HCT116 (cell line): ENCODE results near the gene BNIP1. TPM values are rescaled to one million over a fixed set of nuclear protein-coding genes. Genes with fewer than 3 reads are reported as not detected.

Experiments
- ATAC-seq: fragments of 200-7000 bp; cut with Tn5 transposase; 2 replicates; pipeline ENCODE4 v1.9.1; 2020; ENCODE audit warnings: mild to moderate bottlenecking, moderate library complexity
- BruUV-seq: library from RNA; stranded (reverse); fragments of 400-500 nt; replicated peaks from 2 replicates; lab custom pipeline; 2021; lab: Mats Ljungman, UMichigan
- CTCF ChIA-PET: fragments of 300-600 bp; sonication (Branson Sonifier 250); formaldehyde crosslinking; loops from one replicate; lab custom pipeline; 2021; ENCODE audit warnings: antibody characterized with exemption; lab: Charles Lee
- POLR2A ChIA-PET: fragments of 300-600, 350-600 bp; sonication (Branson Sonifier 250); formaldehyde crosslinking; loops from one replicate; lab custom pipeline; 2021; ENCODE audit warnings: antibody characterized with exemption; lab: Charles Lee
- RAD21 ChIA-PET, 2 experiments: fragments of 300-600 bp; sonication (Branson Sonifier 250); formaldehyde crosslinking; loops; one replicate each; lab custom pipeline; 2023; ENCODE audit warnings: low total read pairs in 2 of 2; ENCODE audit not compliant: uncharacterized antibody in 2 of 2, unreplicated experiment in 2 of 2, low non-redundant PET in 1 of 2; lab: Charles Lee
- DNase-seq: peaks from one replicate; pipeline ENCODE4 v3.0.0-alpha.2; 2010; ENCODE audit warnings: low read depth, low spot score
- H2AFZ ChIP-seq: fragments of 200-600 bp; shearing (Covaris generic), sonication (generic); 2 replicates; pipeline ENCODE4 v1.6.1; 2017; ENCODE audit warnings: low read depth, mixed run types, mixed read lengths, antibody characterized with exemption, low read length; ENCODE audit not compliant: poor library complexity, severe bottlenecking
- H3K27ac ChIP-seq: 2 replicates; pipeline ENCODE4 v1.5.1; 2012; ENCODE audit warnings: low read depth, low read length
- H3K27me3 ChIP-seq: fragments of 200-600 bp; sonication (generic); 2 replicates; pipeline ENCODE4 v1.6.1; 2016; ENCODE audit warnings: mixed run types, low read length, mixed read lengths; ENCODE audit not compliant: insufficient read depth
- H3K36me3 ChIP-seq, 2 experiments: fragments of 200-500 bp in 1 of 2; fragments of 200-600 bp in 1 of 2; sonication (Bioruptor generic) in 1 of 2; sonication (generic) in 1 of 2; 2 replicates each; pipeline versions ENCODE4 v1.5.1 to v1.6.1; 2014 to 2016; ENCODE audit warnings: low read length in 2 of 2, inconsistent platforms in 1 of 2, mixed read lengths in 1 of 2, mixed run types in 1 of 2; ENCODE audit not compliant: insufficient read depth in 2 of 2, control insufficient read depth in 1 of 2
- H3K4me1 ChIP-seq, 2 experiments: fragments of 200-600 bp in 1 of 2; sonication (generic) in 1 of 2; 2 replicates each; pipeline versions ENCODE4 v1.5.1 to v1.6.1; 2012 to 2017; ENCODE audit warnings: low read length in 2 of 2, inconsistent platforms in 1 of 2, mild to moderate bottlenecking in 1 of 2, mixed read lengths in 1 of 2, mixed run types in 1 of 2, moderate library complexity in 1 of 2; ENCODE audit not compliant: insufficient read depth in 2 of 2, control insufficient read depth in 1 of 2
- H3K4me2 ChIP-seq: fragments of 200-600 bp; sonication (generic); 2 replicates; pipeline ENCODE4 v1.6.1; 2017; ENCODE audit warnings: mixed run types, low read length, mixed read lengths
- H3K4me3 ChIP-seq, 2 experiments: fragments of 200-600 bp in 1 of 2; sonication (generic) in 1 of 2; replicated peaks in 1 of 2; 2 replicates each; pipeline ENCODE4 v1.5.1; 2011 to 2016; ENCODE audit warnings: low read length in 2 of 2, control low read depth in 1 of 2, low read depth in 1 of 2, mild to moderate bottlenecking in 1 of 2, mixed read lengths in 1 of 2, mixed run types in 1 of 2
- H3K79me2 ChIP-seq: fragments of 200-600 bp; sonication (generic); 2 replicates; pipeline ENCODE4 v1.6.1; 2017; ENCODE audit warnings: mild to moderate bottlenecking, mixed run types, low read length, moderate library complexity, mixed read lengths; ENCODE audit not compliant: insufficient read depth
- H3K9ac ChIP-seq: fragments of 200-600 bp; sonication (generic); 2 replicates; pipeline ENCODE4 v1.6.1; 2016; ENCODE audit warnings: low read length, mixed read lengths
- H3K9me2 ChIP-seq: fragments of 200-600 bp; sonication (generic), shearing (Covaris generic); 2 replicates; pipeline ENCODE4 v1.6.1; 2017; ENCODE audit warnings: mixed run types, mild to moderate bottlenecking, moderate library complexity; ENCODE audit not compliant: insufficient read depth
- H3K9me3 ChIP-seq, 2 experiments: fragments of 200-500 bp in 1 of 2; fragments of 200-600 bp in 1 of 2; sonication (Bioruptor generic) in 1 of 2; sonication (generic) in 1 of 2; 2 replicates each; pipeline ENCODE4 v1.6.1; 2014 to 2017; ENCODE audit warnings: low read length in 2 of 2, mixed read lengths in 2 of 2, inconsistent platforms in 1 of 2, low read depth in 1 of 2, mild to moderate bottlenecking in 1 of 2, mixed run types in 1 of 2, moderate library complexity in 1 of 2; ENCODE audit not compliant: control insufficient read depth in 1 of 2, insufficient read depth in 1 of 2
- H4K20me1 ChIP-seq: fragments of 200-600 bp; sonication (generic), shearing (Covaris generic); 2 replicates; pipeline ENCODE4 v1.6.1; 2017; ENCODE audit warnings: mixed run types, mild to moderate bottlenecking, moderate library complexity; ENCODE audit not compliant: insufficient read depth
- EGR1 ChIP-seq: IDR thresholded peaks from 2 replicates; pipeline ENCODE4 v1.6.1; 2012; ENCODE audit warnings: low read depth
- ELF1 ChIP-seq: IDR thresholded peaks from 2 replicates; pipeline ENCODE4 v1.6.1; 2012; ENCODE audit warnings: low read depth, borderline replicate concordance
- EZH2 ChIP-seq: fragments of 200-600 bp; sonication (generic); IDR thresholded peaks from 2 replicates; pipeline ENCODE4 v1.6.1; 2017; ENCODE audit warnings: antibody characterized with exemption, mixed run types
- FOSL1 ChIP-seq: IDR thresholded peaks from 2 replicates; pipeline ENCODE4 v1.6.1; 2012; ENCODE audit warnings: low read depth
- JUND ChIP-seq: IDR thresholded peaks from 2 replicates; pipeline ENCODE4 v1.6.1; 2012
- POLR2A ChIP-seq: IDR thresholded peaks from 2 replicates; pipeline ENCODE4 v1.7.0; 2011; ENCODE audit warnings: borderline replicate concordance; ENCODE audit not compliant: insufficient read depth, insufficient read length; ENCODE audit errors: extremely low read depth
- POLR2AphosphoS5 ChIP-seq: IDR thresholded peaks from 2 replicates; pipeline ENCODE4 v1.6.1; 2011; ENCODE audit warnings: mild to moderate bottlenecking, low read depth, low read length, moderate library complexity
- RAD21 ChIP-seq: IDR thresholded peaks from 2 replicates; pipeline ENCODE4 v1.6.1; 2012; ENCODE audit warnings: low read depth, mild to moderate bottlenecking
- SIN3A ChIP-seq: IDR thresholded peaks from 2 replicates; pipeline ENCODE4 v1.6.1; 2012; ENCODE audit warnings: low read depth
- SP1 ChIP-seq: IDR thresholded peaks from 2 replicates; pipeline ENCODE4 v1.6.1; 2012; ENCODE audit warnings: low read depth
- TCF7L2 ChIP-seq: IDR thresholded peaks from 2 replicates; pipeline ENCODE4 v1.7.0; 2011; ENCODE audit warnings: borderline replicate concordance, inconsistent platforms; ENCODE audit not compliant: insufficient read depth, insufficient read length; ENCODE audit errors: extremely low read depth
- ZFX ChIP-seq: fragments of 450-650 bp; IDR thresholded peaks from 2 replicates; pipeline ENCODE4 v1.6.1; 2017
- intact Hi-C: fragments of 100-400 bp; cut with micrococcal nuclease; formaldehyde crosslinking; loops from 2 replicates; pipeline ENCODE4 v1.10.0; 2022
- total RNA-seq: library from RNA; stranded (reverse); gene quantifications from one replicate; pipeline ENCODE4 v1.2.1, GENCODE V29; 2021; ENCODE audit not compliant: unreplicated experiment
- TF ChIP-seq, protein P1 (sequence below): IDR thresholded peaks from 2 replicates; pipeline ENCODE4 v1.6.1; 2011; ENCODE audit warnings: mild to moderate bottlenecking, low read length, moderate library complexity; ENCODE audit not compliant: insufficient replicate concordance; ENCODE audit errors: extremely low read depth
- TF ChIP-seq, protein P2 (sequence below), 3 experiments: fragments of 200-600 bp in 1 of 3; sonication (generic) in 1 of 3; IDR thresholded peaks in 2 of 3; conservative IDR thresholded peaks in 1 of 3; 2 replicates each; pipeline ENCODE4 v1.5.1; 2012 to 2017; ENCODE audit warnings: low read depth in 2 of 3, low read length in 2 of 3, antibody characterized with exemption in 1 of 3, borderline replicate concordance in 1 of 3, control low read depth in 1 of 3, mild to moderate bottlenecking in 1 of 3, mixed read lengths in 1 of 3, mixed run types in 1 of 3, moderate library complexity in 1 of 3; ENCODE audit not compliant: insufficient read depth in 1 of 3
- TF ChIP-seq, protein P3 (sequence below): IDR thresholded peaks from 2 replicates; pipeline ENCODE4 v1.6.1; 2012
- TF ChIP-seq, protein P4 (sequence below): IDR thresholded peaks from 2 replicates; pipeline ENCODE4 v1.6.1; 2012; ENCODE audit warnings: low read depth
- TF ChIP-seq, protein P5 (sequence below): IDR thresholded peaks from 2 replicates; pipeline ENCODE4 v1.6.1; 2012

The BNIP1 gene
- total RNA-seq, 1 experiment from 2014 or later, result 18.6 TPM

DNA sequence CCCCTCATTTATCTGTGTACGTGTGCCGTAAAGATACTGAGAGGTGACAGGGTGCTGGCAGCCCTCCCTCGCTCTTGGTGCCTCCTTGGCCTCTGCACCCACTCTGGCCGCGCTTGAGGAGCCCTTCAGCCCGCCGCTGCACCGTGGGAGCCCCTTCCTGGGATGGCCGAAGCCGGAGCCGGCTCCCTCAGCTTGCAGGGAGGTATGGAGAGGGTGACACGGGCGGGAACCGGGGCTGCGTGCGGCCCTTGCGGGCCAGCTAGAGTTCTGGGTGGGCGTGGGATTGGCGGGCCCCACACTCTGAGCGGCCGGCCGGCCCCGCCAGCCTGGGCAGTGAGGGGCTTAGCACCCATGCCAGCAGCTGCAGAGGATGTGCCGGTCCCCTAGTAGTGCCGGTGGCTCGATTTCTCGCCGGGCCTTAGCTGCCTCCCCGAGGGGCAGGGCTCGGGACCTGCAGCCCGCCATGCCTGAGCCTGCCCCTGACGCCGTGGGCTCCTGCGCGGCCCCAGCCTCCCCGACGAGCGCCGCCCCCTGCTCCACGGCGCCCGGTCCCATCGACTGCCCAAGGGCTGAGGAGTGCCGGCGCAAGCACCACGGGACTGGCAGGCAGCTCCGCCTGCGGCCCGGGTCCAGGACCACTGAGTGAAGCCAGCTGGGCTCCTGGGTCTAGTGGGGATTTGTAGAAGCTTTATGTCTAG, 69.1 kb downstream of the BNIP1 start:
- TF ChIP-seq, protein P1, sequence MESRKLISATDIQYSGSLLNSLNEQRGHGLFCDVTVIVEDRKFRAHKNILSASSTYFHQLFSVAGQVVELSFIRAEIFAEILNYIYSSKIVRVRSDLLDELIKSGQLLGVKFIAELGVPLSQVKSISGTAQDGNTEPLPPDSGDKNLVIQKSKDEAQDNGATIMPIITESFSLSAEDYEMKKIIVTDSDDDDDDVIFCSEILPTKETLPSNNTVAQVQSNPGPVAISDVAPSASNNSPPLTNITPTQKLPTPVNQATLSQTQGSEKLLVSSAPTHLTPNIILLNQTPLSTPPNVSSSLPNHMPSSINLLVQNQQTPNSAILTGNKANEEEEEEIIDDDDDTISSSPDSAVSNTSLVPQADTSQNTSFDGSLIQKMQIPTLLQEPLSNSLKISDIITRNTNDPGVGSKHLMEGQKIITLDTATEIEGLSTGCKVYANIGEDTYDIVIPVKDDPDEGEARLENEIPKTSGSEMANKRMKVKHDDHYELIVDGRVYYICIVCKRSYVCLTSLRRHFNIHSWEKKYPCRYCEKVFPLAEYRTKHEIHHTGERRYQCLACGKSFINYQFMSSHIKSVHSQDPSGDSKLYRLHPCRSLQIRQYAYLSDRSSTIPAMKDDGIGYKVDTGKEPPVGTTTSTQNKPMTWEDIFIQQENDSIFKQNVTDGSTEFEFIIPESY, result no peak
- TF ChIP-seq SIN3A, result no peak
- TF ChIP-seq POLR2A, result no peak
- TF ChIP-seq, protein P2, sequence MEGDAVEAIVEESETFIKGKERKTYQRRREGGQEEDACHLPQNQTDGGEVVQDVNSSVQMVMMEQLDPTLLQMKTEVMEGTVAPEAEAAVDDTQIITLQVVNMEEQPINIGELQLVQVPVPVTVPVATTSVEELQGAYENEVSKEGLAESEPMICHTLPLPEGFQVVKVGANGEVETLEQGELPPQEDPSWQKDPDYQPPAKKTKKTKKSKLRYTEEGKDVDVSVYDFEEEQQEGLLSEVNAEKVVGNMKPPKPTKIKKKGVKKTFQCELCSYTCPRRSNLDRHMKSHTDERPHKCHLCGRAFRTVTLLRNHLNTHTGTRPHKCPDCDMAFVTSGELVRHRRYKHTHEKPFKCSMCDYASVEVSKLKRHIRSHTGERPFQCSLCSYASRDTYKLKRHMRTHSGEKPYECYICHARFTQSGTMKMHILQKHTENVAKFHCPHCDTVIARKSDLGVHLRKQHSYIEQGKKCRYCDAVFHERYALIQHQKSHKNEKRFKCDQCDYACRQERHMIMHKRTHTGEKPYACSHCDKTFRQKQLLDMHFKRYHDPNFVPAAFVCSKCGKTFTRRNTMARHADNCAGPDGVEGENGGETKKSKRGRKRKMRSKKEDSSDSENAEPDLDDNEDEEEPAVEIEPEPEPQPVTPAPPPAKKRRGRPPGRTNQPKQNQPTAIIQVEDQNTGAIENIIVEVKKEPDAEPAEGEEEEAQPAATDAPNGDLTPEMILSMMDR (IDR thresholded peaks at IDR 0.05 in 2 of 3, conservative IDR thresholded peaks at IDR 0.05 in 1 of 3; ENCODE audit: borderline replicate concordance in 1 of 3, insufficient read depth in 1 of 3, low read depth in 2 of 3, low read length in 2 of 3), result no peak
- TF ChIP-seq, protein P3, sequence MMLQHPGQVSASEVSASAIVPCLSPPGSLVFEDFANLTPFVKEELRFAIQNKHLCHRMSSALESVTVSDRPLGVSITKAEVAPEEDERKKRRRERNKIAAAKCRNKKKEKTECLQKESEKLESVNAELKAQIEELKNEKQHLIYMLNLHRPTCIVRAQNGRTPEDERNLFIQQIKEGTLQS, result no peak
- TF ChIP-seq TCF7L2, result no peak
- TF ChIP-seq ZFX, result no peak
- TF ChIP-seq POLR2AphosphoS5, result no peak
- no peak for TF ChIP-seq FOSL1
- no peak for TF ChIP-seq RAD21
- no peak for TF ChIP-seq EGR1
- no peak for TF ChIP-seq SP1
- no peak for TF ChIP-seq ELF1
- TF ChIP-seq, protein P4, sequence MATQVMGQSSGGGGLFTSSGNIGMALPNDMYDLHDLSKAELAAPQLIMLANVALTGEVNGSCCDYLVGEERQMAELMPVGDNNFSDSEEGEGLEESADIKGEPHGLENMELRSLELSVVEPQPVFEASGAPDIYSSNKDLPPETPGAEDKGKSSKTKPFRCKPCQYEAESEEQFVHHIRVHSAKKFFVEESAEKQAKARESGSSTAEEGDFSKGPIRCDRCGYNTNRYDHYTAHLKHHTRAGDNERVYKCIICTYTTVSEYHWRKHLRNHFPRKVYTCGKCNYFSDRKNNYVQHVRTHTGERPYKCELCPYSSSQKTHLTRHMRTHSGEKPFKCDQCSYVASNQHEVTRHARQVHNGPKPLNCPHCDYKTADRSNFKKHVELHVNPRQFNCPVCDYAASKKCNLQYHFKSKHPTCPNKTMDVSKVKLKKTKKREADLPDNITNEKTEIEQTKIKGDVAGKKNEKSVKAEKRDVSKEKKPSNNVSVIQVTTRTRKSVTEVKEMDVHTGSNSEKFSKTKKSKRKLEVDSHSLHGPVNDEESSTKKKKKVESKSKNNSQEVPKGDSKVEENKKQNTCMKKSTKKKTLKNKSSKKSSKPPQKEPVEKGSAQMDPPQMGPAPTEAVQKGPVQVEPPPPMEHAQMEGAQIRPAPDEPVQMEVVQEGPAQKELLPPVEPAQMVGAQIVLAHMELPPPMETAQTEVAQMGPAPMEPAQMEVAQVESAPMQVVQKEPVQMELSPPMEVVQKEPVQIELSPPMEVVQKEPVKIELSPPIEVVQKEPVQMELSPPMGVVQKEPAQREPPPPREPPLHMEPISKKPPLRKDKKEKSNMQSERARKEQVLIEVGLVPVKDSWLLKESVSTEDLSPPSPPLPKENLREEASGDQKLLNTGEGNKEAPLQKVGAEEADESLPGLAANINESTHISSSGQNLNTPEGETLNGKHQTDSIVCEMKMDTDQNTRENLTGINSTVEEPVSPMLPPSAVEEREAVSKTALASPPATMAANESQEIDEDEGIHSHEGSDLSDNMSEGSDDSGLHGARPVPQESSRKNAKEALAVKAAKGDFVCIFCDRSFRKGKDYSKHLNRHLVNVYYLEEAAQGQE, result no peak
- TF ChIP-seq, protein P5, sequence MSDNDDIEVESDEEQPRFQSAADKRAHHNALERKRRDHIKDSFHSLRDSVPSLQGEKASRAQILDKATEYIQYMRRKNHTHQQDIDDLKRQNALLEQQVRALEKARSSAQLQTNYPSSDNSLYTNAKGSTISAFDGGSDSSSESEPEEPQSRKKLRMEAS, result no peak
- TF ChIP-seq JUND, result no peak
- TF ChIP-seq EZH2, result no peak
- no peaks in the 10 kb centered on the region for H3K36me3 ChIP-seq
- no peaks in the 10 kb centered on the region for H3K9me2 ChIP-seq
- ChIA-PET POLR2A (no interaction called here), RAD21 (no interaction called here), CTCF (no interaction called here)
- intact Hi-C loops, result no loop called here
- no peak overlapping the region for H3K9ac ChIP-seq
- ATAC-seq (no peak), DNase-seq (no peak)
- no peak overlapping the region for H3K4me2 ChIP-seq
- no peak overlapping the region for H3K4me3 ChIP-seq
- H3K9me3 ChIP-seq, result no peaks in the 10 kb centered on the region
- no peaks in the 10 kb centered on the region for H4K20me1 ChIP-seq
- H3K4me1 ChIP-seq, result no peaks in the 10 kb centered on the region
- no peaks in the 10 kb centered on the region for H3K79me2 ChIP-seq
- BruUV-seq, result no TSS peak
- no peak overlapping the region for H2AFZ ChIP-seq
- no peak overlapping the region for H3K27ac ChIP-seq
- no peaks in the 10 kb centered on the region for H3K27me3 ChIP-seq
